ENCODE results near the gene RGS5.

RGS5 gene

GRCh38 chr1:163182330-163182949, 20.3 kb downstream of the RGS5 start:
- no peak for DNase-seq (ENCODE audit: low read depth in 2 of 2)

- DNase-seq (ENCODE audit: low read depth in 2 of 2), result no peak
These were observed 24.1 kb downstream of the RGS5 start for GRCh38 chr1:163178628-163179027.

GRCh38 chr1:163176797-163177196, 25.9 kb downstream of the RGS5 start:
- no peak for DNase-seq (ENCODE audit: low read depth in 2 of 2)

GRCh38 chr1:163174524-163175437, 27.9 kb downstream of the RGS5 start:
- peak in 1 of 2 donors; percentile 14 for DNase-seq (ENCODE audit: low read depth in 2 of 2)

- no peak for DNase-seq (ENCODE audit: low read depth in 2 of 2)
These were observed 29.6 kb downstream of the RGS5 start for GRCh38 chr1:163173121-163173520.

GRCh38 chr1:163172596-163172995, 30.1 kb downstream of the RGS5 start:
- DNase-seq (ENCODE audit: low read depth in 2 of 2), result no peak

- no peak for DNase-seq (ENCODE audit: low read depth in 2 of 2)
These were observed 30.9 kb downstream of the RGS5 start for GRCh38 chr1:163171826-163172225.

- DNase-seq (ENCODE audit: low read depth in 2 of 2), result no peak
These were observed 31.6 kb downstream of the RGS5 start for GRCh38 chr1:163170975-163171676.

GRCh38 chr1:163170331-163170730, 32.4 kb downstream of the RGS5 start:
- no peak for DNase-seq (ENCODE audit: low read depth in 2 of 2)

- no peak for DNase-seq (ENCODE audit: low read depth in 2 of 2)
These were observed 33.2 kb downstream of the RGS5 start for GRCh38 chr1:163169553-163169952.

- no peak for DNase-seq (ENCODE audit: low read depth in 2 of 2)
These were observed 34.7 kb downstream of the RGS5 start for GRCh38 chr1:163168053-163168452.

GRCh38 chr1:163166886-163167555, 35.7 kb downstream of the RGS5 start:
- DNase-seq (ENCODE audit: low read depth in 2 of 2), result no peak

- no peak for DNase-seq (ENCODE audit: low read depth in 2 of 2)
These were observed 37.6 kb downstream of the RGS5 start for GRCh38 chr1:163165119-163165518.

GRCh38 chr1:163163881-163164582, 38.7 kb downstream of the RGS5 start:
- no peak for DNase-seq (ENCODE audit: low read depth in 2 of 2)

GRCh38 chr1:163163163-163163562, 39.6 kb downstream of the RGS5 start:
- DNase-seq (ENCODE audit: low read depth in 2 of 2), result no peak

- DNase-seq (ENCODE audit: low read depth in 2 of 2), result no peak
These were observed 40.3 kb downstream of the RGS5 start for GRCh38 chr1:163162381-163162914.

GRCh38 chr1:163161841-163162240, 40.9 kb downstream of the RGS5 start:
- DNase-seq (ENCODE audit: low read depth in 2 of 2), result no peak

- DNase-seq (ENCODE audit: low read depth in 2 of 2), result no peak
These were observed 41.4 kb downstream of the RGS5 start for GRCh38 chr1:163161337-163161736.

GRCh38 chr1:163155606-163156005, 47.1 kb downstream of the RGS5 start:
- no peak for DNase-seq (ENCODE audit: low read depth in 2 of 2)

GRCh38 chr1:163148911-163149310, 53.8 kb downstream of the RGS5 start:
- no peak for DNase-seq (ENCODE audit: low read depth in 2 of 2)

GRCh38 chr1:163147019-163147418, 55.7 kb downstream of the RGS5 start:
- no peak for DNase-seq (ENCODE audit: low read depth in 2 of 2)
